Fibroblast of lung (primary cell): ENCODE data around the gene THPO. TPM values are rescaled to one million over a fixed set of nuclear protein-coding genes. Genes with fewer than 3 reads are reported as not detected.
"Not testable (repeated sequence)": the region's sequence is repeated elsewhere in the genome, so short reads cannot be mapped to it uniquely, and the experiment has no call there.

Experiments used
- DNase-seq, 2 donors: peaks; one replicate each; pipeline versions ENCODE4 v3.0.0 to v3.0.0-alpha.2; 2010; ENCODE audit warnings: low read depth in 2 of 2
- H2AFZ ChIP-seq: 2 replicates; pipeline ENCODE4 v1.5.1; 2012; ENCODE audit warnings: low read length, control low read depth, inconsistent platforms
- H3K27ac ChIP-seq: 2 replicates; pipeline ENCODE4 v1.5.1; 2011; ENCODE audit warnings: low read length, control low read depth; ENCODE audit not compliant: insufficient read depth
- H3K27me3 ChIP-seq: 2 replicates; pipeline ENCODE4 v1.5.1; 2011; ENCODE audit warnings: mild to moderate bottlenecking, low read length; ENCODE audit not compliant: control insufficient read depth, insufficient read depth
- H3K36me3 ChIP-seq: 2 replicates; pipeline ENCODE4 v1.5.1; 2011; ENCODE audit warnings: low read length; ENCODE audit not compliant: control insufficient read depth, insufficient read depth
- H3K4me1 ChIP-seq: 2 replicates; pipeline ENCODE4 v1.5.1; 2011; ENCODE audit warnings: low read length; ENCODE audit not compliant: control insufficient read depth, insufficient read depth; ENCODE audit errors: extremely low read depth
- H3K4me2 ChIP-seq: 2 replicates; pipeline ENCODE4 v1.5.1; 2011; ENCODE audit warnings: low read length, control low read depth; ENCODE audit not compliant: insufficient read depth; ENCODE audit errors: extremely low read depth
- H3K4me3 ChIP-seq, 4 experiments: fragments of 200-600 bp in 1 of 4; sonication (generic) in 1 of 4; replicated peaks in 1 of 4; 2 replicates each; pipeline ENCODE4 v1.5.1; 2011 to 2016; ENCODE audit warnings: low read length in 4 of 4, low read depth in 3 of 4, mild to moderate bottlenecking in 3 of 4, control low read depth in 2 of 4, inconsistent platforms in 1 of 4, mixed read lengths in 1 of 4; ENCODE audit not compliant: insufficient read depth in 1 of 4; ENCODE audit errors: control extremely low read depth in 1 of 4
- H3K79me2 ChIP-seq: 2 replicates; pipeline ENCODE4 v1.5.1; 2012; ENCODE audit warnings: mild to moderate bottlenecking, low read length, inconsistent platforms; ENCODE audit not compliant: control insufficient read depth, insufficient read depth
- H3K9ac ChIP-seq: 2 replicates; pipeline ENCODE4 v1.5.1; 2011; ENCODE audit warnings: mild to moderate bottlenecking, low read length, control low read depth; ENCODE audit not compliant: insufficient read depth
- H3K9me3 ChIP-seq: 2 replicates; pipeline ENCODE4 v1.5.1; 2012; ENCODE audit warnings: low read depth, low read length; ENCODE audit not compliant: control insufficient read depth, insufficient read depth
- H4K20me1 ChIP-seq: 2 replicates; pipeline ENCODE4 v1.5.1; 2011; ENCODE audit warnings: low read length; ENCODE audit not compliant: control insufficient read depth, insufficient read depth; ENCODE audit errors: extremely low read depth
- CTCF ChIP-seq, 2 donors: IDR thresholded peaks in 1 of 2; conservative IDR thresholded peaks in 1 of 2; 1 replicate in 1 of 2; 2 replicates in 1 of 2; pipeline ENCODE4 v1.5.1; 2011 to 2012; ENCODE audit warnings: low read length in 2 of 2, control low read depth in 1 of 2, inconsistent platforms in 1 of 2, low read depth in 1 of 2, mild to moderate bottlenecking in 1 of 2
- EZH2 ChIP-seq: IDR thresholded peaks from 2 replicates; pipeline ENCODE4 v1.5.1; 2012; ENCODE audit warnings: low read length, control low read depth, mild to moderate bottlenecking; ENCODE audit errors: missing control alignments
- polyA plus RNA-seq, 2 donors: library from polyadenylated mRNA; depleted of rRNA in 1 of 2; stranded (reverse) in 1 of 2; unstranded in 1 of 2; fragments of >200 nt; gene quantifications; 2 replicates each; pipeline ENCODE4 v1.2.1, GENCODE V29; 2011 to 2012; ENCODE audit warnings: missing spikeins in 1 of 2
- total RNA-seq: library from RNA; depleted of rRNA; stranded (reverse); fragments of >200 nt; gene quantifications from 2 replicates; pipeline ENCODE4 v1.2.1, GENCODE V29; 2014

THPO gene
- total and polyA plus RNA-seq, 2 donors (not counting 1 experiment from before 2014, with no cell fraction given), result 0.27 to 0.50 TPM

- H3K27ac ChIP-seq, result no peak overlapping the region
- H3K4me2 ChIP-seq, result no peak overlapping the region
- H3K27me3 ChIP-seq, result no peaks in the 10 kb centered on the region
- H3K9ac ChIP-seq, result no peak overlapping the region
- H3K9me3 ChIP-seq, result no peaks in the 10 kb centered on the region
- no peak overlapping the region for H2AFZ ChIP-seq
- DNase-seq, result no peak
- H3K4me1 ChIP-seq, result peaks cover 20% of the 10 kb centered on the region
- TF ChIP-seq CTCF (conservative IDR thresholded peaks at IDR 0.05 in 1 of 2, IDR thresholded peaks at IDR 0.05 in 1 of 2; ENCODE audit: low read depth in 1 of 2, low read length in 2 of 2) (no peak), EZH2 (no peak)
- peaks cover 12% of the 10 kb centered on the region for H3K79me2 ChIP-seq
- H3K4me3 ChIP-seq, result no peak overlapping the region
- H4K20me1 ChIP-seq, result no peaks in the 10 kb centered on the region
- peaks cover 2% of the 10 kb centered on the region for H3K36me3 ChIP-seq
Observed at GRCh38 chr3:184341925-184342324, 36.1 kb downstream of the THPO start.

DNA sequence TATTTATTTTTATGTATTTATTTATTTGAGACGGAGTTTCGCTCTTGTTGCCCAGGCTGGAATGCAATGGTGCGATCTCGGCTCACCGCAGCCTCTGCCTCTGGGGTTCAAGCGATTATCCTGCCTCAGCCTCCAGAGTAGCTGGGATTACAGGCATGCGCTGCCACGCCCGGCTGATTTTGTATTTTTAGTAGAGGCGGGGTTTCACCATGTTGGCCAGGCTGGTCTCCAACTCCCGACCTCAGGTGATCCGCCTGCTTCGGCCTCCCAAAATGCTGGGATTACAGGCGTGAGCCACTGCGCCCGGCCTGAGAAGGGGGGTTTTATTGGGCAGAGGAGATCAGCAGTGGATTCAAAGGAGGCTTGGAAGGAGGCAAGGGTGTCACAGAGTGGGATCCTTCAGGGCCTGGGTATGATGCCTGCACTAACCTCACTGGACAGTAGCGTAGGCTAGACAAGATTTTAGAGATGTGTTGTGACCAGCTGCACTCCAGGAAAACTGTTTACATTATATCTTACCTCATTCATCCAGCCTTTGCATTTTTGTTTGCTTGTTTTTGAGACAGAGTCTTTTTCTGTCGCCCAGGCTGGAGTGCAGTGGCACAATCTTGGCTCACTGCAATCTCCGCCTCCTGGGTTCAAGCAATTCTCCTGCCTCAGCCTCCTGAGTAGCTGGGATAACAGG, 38.4 kb downstream of the THPO start:
- H3K27me3 ChIP-seq, H3K4me2 ChIP-seq, H3K4me3 ChIP-seq, H3K9me3 ChIP-seq, H3K36me3 ChIP-seq, H2AFZ ChIP-seq, H3K9ac ChIP-seq, H4K20me1 ChIP-seq, DNase-seq: not testable (repeated sequence)
- Histone ChIP-seq H3K79me2 (peaks cover 14% of the 10 kb centered on the region), H3K27ac (peak overlapping the region; percentile 92), H3K4me1 (peaks cover 24% of the 10 kb centered on the region)

DNA sequence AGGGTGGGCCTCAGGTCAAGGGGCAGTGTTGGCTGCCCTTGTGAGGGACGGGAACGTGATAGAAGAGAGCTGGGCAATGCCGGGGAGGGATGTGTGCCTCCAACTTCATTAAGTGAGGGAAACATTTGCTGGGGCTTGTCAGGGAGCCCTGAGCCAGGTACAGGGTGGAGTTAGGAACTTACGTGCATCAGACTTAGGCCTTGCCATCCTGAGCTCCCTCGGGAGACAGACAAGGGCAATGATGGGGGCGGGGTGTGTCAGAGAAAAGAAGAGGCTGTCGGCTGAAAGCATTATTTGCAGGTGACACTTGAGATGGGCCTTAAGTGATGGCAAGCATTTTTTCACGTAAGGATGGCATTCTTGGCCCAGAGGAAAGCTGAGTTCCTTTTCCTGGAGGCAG, 39.0 kb downstream of the THPO start:
- no peaks in the 10 kb centered on the region for H3K27me3 ChIP-seq
- peaks cover 27% of the 10 kb centered on the region for H3K4me1 ChIP-seq
- peak overlapping the region; percentile 92 for H3K27ac ChIP-seq
- DNase-seq, result no peak
- H3K9ac ChIP-seq, result peak overlapping the region; percentile 21
- peaks cover 14% of the 10 kb centered on the region for H3K79me2 ChIP-seq
- H3K36me3 ChIP-seq, result peaks cover 11% of the 10 kb centered on the region
- H2AFZ ChIP-seq, result no peak overlapping the region
- no peak for TF ChIP-seq EZH2
- TF ChIP-seq CTCF (conservative IDR thresholded peaks at IDR 0.05 in 1 of 2, IDR thresholded peaks at IDR 0.05 in 1 of 2; ENCODE audit: low read depth in 1 of 2, low read length in 2 of 2), result no peak
- no peaks in the 10 kb centered on the region for H4K20me1 ChIP-seq
- no peaks in the 10 kb centered on the region for H3K9me3 ChIP-seq
- H3K4me2 ChIP-seq, result peak overlapping the region; percentile 95
- H3K4me3 ChIP-seq, result peak overlapping the region in 3 of 4 experiments; percentile 7 to 72 (median 37)
